GM18520 (cell line): ENCODE data around the gene DAW1.
"Not testable (repeated sequence)": the region's sequence is repeated elsewhere in the genome, so short reads cannot be mapped to it uniquely, and the experiment has no call there.

Experiments used
- ATAC-seq: cut with Tn5 transposase; IDR thresholded peaks from one replicate; pipeline ENCODE4 v1.9.1; 2021; ENCODE audit not compliant: unreplicated experiment

Gene DAW1, protein sequence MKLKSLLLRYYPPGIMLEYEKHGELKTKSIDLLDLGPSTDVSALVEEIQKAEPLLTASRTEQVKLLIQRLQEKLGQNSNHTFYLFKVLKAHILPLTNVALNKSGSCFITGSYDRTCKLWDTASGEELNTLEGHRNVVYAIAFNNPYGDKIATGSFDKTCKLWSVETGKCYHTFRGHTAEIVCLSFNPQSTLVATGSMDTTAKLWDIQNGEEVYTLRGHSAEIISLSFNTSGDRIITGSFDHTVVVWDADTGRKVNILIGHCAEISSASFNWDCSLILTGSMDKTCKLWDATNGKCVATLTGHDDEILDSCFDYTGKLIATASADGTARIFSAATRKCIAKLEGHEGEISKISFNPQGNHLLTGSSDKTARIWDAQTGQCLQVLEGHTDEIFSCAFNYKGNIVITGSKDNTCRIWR

DNA sequence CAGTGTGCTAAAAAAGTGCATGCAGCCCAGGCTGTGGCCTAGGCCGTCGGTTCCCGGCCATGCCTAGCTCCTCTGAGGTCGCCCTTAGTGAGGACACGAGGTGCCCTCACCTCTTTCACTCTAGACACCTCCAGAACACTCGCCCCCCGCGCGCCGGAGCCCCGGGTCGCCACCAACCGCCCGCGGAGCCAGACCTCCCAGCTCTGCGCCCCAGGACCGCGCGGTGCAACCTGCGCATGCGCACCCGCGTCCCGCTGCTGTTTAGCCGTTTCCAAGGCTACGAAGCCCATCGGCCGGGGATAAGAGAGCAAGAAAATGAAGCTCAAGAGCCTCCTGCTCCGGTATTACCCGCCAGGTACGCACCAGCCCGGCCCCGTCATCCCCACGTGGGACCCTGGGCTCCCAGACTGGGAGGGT, at the start of gene DAW1:
DAW1 (plus strand) TSS at position 257 of the 417 bp plus-strand sequence; CDS start at position 316, 59 bp downstream.
- ATAC-seq = no peak

DNA sequence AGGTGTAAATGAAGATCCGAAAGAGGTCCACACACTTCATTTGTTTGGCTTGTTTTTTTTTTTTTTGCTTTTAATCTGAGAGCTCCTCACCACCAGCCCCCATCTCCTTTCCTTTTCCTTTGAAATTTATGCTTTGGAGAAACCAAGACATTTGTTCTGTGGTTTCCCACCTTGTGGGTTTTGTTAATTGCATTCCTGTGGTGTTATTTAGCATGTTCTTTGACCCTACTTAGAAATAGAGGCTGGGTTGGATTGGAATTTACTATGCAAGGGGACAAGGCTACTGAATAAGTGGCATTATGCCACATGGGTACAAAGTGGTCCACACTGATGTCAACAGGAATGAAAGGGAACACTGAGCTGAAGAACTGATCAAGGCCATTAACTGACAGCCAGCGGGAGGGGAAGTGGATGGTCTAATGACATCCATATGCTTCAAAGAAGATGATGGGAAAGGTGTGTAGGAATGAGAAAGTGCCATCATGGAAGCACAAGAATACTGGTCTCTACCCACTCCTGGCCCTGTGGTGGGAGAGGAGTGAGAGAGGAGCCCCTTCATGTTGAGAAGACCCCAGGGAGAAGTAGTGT, 48.9 kb upstream of the DAW1 start:
- no peak for ATAC-seq

DNA sequence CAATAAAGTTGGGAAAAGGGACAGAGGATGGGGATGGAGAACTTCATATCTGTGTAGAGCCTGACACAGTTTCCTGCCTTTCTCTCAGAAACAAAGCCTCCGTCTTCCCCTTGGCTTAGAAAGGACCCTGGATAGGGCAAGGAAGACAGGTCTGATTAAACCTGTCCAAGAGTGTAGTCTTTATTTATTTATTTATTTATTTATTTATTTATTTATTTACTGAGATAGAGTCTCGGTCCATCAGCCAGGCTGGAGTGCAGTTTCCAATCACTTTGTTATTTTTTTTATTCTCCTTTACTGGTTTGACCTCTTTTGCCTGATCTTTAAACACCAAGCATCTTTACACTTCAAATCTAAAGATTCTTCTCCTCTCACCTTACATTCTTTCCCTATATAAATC, 47.5 kb upstream of the DAW1 start:
- no peak for ATAC-seq

DNA sequence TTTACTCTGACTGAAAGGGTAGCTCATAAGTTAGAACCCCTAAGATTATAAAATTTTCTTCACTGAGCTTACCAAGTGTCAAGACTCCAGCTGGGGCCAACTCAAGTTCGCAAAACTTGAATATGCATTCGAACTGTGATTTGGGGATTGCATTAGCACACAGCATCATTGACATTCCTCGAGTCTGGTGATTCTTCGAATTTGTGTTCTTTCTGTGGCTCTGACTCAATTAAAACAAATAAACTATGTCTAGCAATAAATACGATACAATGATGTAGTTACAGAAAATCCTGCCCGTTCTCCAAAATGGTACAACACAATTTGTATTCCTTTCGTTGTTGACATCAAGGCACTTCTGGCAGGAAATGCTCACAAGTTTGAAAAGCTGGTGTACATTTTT, 46.7 kb upstream of the DAW1 start:
- no peak for ATAC-seq

DNA sequence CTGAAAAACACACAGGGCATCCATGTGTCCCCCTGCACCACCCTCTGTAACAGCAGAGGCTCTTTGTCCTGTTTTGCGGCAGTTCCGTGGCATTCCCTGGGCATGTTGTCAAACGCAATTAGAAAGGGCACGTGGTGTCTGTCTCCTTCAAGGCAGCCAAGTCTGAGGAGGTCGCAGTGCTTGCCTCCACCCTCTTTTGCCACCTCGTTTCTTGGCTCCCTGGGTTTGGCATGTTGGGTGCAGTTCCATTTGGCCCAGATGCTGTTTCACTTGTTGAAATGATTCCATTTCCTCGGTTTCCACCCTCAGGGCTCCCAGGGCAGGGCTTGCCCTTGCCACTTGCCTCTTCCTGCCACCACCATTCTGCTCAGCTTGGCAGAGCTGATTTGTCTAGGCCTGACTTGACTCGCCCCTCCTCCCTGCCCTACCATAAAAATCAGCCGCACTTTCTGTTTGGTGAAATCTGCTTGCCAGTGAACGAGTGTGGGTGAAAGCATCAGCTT, 45.4 kb upstream of the DAW1 start:
- ATAC-seq = no peak

DNA sequence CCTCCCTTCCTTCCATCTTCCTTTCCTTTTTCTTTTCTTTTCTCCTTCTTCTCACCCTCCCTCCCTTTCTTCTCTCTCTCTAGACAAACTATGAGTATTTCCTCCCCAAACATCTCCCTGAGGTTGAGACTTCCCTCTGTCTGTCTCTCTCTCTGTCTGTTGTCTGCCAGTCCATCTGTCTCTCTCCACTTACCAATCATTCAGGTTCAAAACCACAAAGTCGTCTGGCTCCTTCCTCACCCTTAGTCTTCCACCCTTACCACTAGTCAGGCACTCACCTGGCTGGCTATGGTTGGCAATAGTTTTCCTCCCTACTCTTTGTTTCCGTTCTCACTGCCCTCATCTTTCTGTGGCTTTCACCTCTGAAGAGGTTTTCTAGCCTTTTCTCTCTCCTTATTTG, 44.9 kb upstream of the DAW1 start:
- ATAC-seq = no peak

DNA sequence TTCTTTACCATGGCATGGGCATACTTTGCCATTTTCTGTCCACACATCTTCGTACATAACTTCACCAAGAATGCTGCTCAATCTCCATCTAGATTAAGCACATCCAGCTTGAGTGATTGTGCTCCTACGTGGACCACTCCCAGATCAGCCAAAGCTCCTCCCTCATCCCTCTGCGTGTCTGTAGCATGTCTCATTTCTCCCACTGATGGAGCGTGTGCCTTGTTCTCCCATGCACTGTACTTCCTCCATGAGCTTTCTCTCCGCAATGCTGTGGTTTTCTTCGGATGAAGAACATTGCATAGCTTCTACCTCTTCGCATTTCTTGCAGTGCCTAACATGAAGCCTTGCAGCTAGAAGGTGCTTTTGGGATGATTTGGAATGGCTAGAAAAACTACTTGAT, 44.3 kb upstream of the DAW1 start:
- ATAC-seq = no peak

DNA sequence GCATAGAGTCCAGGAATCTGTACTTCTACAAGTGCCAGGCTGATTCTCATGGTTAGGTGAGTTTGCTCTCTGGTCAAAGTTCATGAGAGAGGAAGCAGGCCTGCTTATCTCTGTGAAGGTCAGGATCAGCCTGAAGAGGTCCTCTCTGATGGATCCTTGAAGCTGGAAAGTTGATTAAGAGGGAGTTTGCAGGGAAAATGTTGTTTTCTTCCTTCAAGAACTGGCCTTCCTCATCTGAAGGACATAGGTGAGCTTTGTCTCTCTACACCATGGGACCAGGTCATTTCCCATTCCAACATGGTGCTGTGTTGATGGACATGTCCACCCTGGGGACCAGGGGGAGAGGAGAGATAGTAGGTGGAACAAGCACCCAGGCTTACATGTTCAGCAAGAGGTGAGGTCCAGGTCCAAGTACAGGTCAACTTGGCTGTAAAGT, 42.9 kb upstream of the DAW1 start:
- ATAC-seq = no peak

DNA sequence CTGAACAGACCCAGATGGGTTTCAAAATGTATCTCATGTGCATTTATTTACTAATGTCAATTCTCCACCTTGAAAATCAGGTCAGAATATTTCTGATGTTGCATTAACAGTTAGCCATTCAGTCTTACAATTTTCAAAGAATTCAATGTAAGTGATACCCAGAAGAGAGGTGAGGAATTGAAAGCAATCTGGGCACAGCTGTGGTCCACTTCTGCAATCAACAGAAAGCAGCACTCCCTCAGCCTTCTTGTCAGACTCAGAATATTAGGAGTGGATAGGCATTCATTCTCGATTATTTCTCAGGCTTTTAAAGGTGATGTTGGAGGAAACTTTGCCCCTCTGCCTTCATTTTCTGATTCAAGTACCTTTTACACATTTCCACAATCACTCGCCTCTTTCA, 42.1 kb upstream of the DAW1 start:
- ATAC-seq = no peak

DNA sequence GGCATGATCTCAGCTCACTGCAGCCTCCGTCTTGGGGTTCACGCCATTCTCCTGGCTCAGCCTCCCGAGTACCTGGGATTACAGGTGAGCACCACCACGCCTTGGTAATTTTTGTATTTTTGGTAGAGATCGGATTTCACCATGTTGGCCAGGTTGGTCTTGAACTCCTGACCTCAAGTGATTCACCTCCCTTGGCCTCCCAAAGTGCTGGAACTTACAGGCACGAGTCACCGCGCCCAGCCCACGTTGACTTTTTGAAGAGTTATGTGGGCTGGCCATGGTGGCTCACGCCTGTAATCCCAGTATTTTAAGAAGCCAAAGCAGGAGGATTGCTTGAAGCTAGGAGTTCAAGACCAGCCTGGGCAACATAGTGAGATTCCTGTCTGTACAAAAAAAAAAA, 37.0 kb upstream of the DAW1 start:
- no peak for ATAC-seq

DNA sequence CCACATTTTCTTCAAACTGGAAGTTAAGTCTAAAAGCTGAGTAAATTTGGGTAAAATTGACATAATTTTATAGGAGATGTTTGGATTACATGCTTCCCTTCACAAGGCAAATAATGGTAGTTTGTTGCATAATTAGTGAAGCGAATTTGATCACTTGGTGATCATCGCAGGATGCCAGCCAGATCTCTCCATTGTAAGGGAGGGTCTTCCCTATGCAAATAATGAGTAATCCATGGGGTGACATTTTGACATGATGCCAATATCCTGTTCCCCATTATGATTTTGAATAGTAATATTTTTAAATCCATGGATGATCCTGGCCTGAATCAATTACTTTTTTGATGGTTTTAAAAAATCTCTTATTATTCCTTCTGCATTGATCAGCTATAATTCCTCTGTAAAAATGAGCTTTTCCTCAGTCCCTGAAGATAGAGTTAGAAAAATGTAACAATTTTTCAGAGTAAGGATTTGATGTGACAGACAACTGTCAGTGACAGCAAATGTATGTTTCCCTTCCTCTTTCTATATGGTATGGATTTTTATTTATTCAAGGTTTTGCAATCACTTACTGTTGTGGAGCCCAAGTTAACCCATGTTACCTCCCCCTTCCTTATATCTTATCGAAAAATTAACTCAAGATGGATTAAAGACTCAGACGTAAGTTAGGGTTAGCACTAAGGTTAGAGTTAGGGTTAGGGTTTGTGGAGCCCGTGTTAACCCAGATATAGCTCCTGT, 36.3 kb upstream of the DAW1 start:
- ATAC-seq = no peak

DNA sequence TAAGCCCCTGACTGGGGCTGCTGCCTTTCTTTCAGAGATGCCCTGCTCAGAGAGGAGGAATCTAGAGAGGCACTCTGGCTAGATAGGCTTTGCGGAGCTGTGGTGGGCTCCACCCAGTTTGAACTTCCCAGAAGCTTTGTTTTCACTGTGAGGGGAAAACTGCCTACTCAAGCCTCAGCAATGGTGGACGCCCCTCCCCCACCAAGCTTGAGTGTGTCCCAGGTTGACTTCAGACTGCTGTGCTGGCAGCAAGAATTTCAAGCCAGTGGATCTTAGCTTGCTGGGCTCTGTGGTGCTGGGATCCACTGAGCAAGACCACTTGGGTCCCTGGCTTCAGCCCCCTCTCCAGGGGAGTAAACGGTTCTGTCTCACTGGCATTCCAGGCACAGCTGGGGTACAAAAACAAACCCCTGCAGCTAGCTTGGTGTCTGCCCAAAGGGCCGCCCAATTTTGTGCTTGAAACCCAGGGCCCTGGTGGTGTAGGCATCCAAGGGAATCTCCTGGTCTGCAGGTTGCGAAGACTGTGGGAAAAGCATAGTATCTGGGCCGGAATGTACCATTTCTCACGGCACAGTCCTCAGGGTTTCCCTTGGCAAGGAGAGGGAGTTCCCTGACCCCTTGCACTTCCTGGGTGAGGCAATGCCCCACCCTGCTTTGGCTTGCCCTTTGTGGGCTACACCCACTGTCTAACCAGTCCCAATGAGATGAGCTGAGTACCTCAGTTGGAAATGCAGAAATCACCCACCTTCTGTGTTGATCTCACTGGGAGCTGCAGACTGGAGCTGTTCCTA, 31.9 kb upstream of the DAW1 start:
- ATAC-seq = not testable (repeated sequence)

DNA sequence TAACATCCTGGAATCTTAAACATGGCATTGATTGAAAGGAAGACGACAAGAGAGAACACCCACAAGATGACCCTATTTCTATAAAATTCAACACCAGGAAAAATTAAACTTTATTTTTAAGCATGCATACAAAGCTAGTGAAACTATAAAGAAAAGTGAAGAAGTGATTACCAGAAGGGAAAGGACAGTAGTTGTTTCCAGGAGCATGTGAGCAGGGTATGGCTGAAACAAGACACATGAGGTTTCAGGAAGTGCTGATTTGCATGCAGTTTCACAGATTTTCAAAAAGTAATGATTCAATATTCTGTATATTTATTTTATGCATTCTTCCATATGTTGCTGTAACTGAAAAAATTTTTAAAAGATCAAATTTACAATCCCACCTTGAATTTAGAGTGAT, 24.6 kb upstream of the DAW1 start:
- ATAC-seq = no peak

DNA sequence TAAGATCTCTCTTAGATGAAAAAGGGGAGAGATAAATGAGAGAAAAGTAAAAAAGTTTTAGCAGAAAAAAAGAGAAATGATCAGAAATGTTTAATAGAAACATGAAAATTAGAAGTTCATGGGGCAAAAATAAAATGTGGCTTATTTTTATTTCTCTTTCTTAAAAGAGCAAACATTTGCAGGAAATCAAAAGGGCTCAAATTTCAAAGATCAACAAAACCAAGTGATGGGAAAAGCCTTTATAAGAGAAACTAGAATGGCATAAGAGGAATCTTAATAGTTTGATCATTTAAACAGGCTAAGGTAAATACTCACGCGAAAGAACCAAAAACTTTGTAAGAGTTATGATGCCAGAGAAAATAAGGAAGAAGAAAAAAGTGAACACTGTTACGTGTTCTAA, 23.3 kb upstream of the DAW1 start:
- ATAC-seq = no peak

DNA sequence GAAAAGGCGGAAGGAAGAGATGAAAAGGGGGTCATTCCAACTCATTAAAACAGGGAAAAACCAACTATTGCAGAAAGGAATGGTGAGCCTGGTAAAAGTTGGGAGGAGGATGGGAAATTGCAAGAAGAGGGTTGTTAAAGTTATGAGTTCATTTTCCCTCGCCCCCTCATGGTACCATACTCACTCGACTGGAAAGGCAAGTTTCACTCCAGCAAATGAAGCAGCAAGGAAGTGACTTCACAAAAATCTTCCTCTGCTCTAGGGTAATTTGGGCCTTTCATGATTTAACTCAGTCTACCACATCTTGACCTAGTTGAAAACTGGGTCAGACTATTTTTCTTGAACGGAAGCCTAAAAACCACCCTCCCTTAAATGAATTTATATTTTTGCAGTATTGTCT, 22.8 kb upstream of the DAW1 start:
- peak; percentile 47 for ATAC-seq

DNA sequence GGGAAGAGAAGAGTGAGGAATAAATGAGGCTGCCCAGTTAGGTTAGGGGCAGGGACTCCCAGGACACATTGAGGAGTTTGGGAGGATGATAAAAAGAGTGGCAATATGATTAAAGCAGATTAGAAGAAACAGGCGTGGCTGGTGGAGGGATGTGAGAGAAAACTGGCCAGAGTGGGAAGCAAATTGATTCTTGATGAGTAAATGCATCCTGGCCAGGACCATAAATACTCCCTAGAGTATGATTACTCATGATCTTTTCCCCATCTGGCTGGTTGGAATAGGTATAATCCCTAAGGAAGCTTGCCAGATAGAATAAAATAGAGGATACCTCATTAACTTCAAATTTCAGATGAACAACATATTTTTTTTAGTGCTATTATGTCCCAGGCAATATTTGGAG, 21.5 kb upstream of the DAW1 start:
- no peak for ATAC-seq

DNA sequence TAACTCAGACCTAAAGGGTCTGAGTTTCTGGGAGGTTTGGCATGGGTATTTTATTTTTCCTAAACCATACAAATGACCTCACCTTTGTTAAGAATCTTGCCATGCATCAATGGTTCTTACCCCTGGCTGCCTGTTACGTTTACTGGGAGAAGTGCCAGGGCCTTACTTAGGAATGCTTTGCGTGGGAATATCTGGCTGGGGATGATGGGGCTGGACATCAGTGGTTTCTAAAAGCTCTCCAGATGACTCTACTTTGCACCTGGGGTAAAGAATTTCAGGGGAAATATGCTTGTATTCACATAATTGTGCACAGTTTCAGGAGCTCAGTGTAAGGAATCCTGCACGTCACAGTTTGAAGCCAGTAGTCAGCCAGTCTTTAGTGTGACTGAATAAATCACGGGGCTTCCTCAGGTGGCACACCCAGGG, 18.2 kb upstream of the DAW1 start:
- no peak for ATAC-seq

DNA sequence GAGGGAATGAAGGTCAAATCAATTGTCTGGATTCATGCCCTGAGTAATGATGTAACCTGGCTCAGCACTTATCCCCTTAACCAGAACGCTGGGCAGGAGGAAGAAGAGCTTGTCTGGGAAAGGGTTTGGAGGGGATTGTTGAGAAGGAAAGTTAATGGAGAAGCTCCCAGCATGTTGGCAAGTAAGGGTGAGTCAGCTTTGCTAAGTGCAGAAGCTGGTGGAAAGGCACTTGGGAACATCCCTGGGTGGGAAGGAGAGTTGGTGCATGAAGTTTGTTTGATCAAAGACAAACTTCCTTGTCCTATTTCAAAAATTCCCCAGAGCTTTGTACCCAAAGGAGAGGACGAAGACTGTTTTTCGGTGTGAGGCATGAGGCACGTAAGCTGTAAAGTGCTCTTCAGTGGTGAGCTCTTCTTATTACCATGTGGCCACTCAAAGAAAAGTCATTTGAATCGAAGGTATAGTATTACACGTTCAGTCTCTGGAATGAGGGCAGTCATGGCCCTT, 17.6 kb upstream of the DAW1 start:
- no peak for ATAC-seq

DNA sequence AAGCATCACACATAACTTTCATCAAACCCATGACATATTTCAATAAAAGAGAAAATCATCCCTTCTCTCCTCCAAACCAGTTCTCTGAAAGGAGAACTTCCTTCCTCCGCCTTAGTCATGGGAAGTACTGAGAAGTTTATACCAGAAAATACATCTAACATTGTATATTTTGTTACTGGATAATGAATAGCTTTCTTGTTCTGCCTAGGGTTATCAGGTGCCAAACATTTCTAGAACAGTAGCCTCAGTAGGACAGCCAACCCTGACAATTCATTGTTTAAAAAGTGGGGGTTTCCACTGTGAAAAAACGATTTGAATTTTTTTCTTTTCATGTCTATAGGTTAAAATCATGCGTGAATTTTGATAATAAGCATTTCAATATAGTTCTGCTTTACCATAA, 16.0 kb upstream of the DAW1 start:
- ATAC-seq = no peak

DNA sequence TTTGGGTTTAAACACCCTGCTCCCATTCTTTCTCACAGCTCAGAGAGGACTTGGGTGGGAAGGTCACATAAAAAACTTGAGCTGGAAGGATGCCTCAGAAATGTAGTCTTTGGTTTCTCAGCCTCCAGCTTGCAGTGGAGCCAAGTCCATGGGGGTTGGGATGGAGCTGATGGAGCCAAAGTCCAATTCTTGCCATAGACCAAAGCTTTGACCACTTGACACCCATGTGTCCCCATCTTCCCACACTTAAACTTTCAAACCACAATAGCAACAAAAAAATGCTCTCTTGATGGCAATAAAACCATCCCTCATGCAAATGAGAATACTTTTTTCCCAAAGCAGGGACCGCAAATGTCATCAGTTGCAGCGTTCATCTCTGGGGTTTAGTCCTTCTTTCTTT, 14.7 kb upstream of the DAW1 start:
- ATAC-seq = no peak

DNA sequence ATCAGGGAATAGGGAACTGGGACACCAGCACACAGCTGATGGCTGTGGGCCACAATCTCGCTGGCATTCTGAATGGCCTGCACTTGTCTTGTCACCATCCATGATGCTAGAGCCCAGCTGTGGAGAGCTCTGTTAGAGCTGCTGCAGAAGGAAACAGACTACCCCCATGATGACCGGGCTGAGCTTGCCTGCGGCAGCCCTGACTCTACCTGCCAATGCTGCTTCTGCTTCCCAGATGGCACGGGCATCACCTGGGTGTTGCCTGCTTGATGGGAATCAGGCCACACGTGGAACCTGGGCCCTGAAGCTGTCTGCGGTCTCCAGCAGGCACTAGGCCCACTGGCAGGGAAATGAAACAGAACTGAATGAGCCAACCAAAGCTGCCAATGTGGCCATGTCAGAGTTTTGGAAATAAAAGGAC, 11.2 kb upstream of the DAW1 start:
- no peak for ATAC-seq
